Neural crest cell (in vitro differentiated cells): ENCODE measurements around the gene TRIM14. TPM values are rescaled to one million over a fixed set of nuclear protein-coding genes. Genes with fewer than 3 reads are reported as not detected.

ENCODE experiments used
- DNase-seq: peaks from one replicate; pipeline ENCODE4 v3.0.0; 2021; ENCODE audit warnings: low read depth, mixed read lengths, low spot score
- H3K27ac Mint-ChIP-seq: one replicate; pipeline ENCODE4 v1.8.0; 2021; ENCODE audit warnings: mild to moderate bottlenecking, mixed read lengths; ENCODE audit not compliant: unreplicated experiment
- H3K27me3 Mint-ChIP-seq: 2 replicates; pipeline ENCODE4 v1.8.0; 2021; ENCODE audit warnings: low read depth, mild to moderate bottlenecking, mixed read lengths
- H3K36me3 Mint-ChIP-seq: 2 replicates; pipeline ENCODE4 v1.8.0; 2021; ENCODE audit warnings: low read depth, mild to moderate bottlenecking, mixed read lengths
- H3K4me1 Mint-ChIP-seq: 2 replicates; pipeline ENCODE4 v1.8.0; 2021; ENCODE audit warnings: mixed read lengths
- H3K4me3 Mint-ChIP-seq: one replicate; pipeline ENCODE4 v1.8.0; 2021; ENCODE audit warnings: mild to moderate bottlenecking, mixed read lengths
- H3K9me3 Mint-ChIP-seq: 2 replicates; pipeline ENCODE4 v1.8.0; 2021; ENCODE audit warnings: mixed read lengths
- long read RNA-seq: library from polyadenylated mRNA; unstranded; transcript quantifications from one replicate; pipeline ENCODE4 v2.0.0, GENCODE V29; 2020
- total RNA-seq: library from RNA; stranded (reverse); gene quantifications from 2 replicates; pipeline ENCODE4 v1.2.1, GENCODE V29; 2021
- TF ChIP-seq, protein P1 (sequence below): fragments of 200-600 bp; sonication (generic); conservative IDR thresholded peaks from 2 replicates; pipeline ENCODE4 v1.5.0; 2021; ENCODE audit warnings: antibody characterized with exemption, mild to moderate bottlenecking

The TRIM14 gene, protein sequence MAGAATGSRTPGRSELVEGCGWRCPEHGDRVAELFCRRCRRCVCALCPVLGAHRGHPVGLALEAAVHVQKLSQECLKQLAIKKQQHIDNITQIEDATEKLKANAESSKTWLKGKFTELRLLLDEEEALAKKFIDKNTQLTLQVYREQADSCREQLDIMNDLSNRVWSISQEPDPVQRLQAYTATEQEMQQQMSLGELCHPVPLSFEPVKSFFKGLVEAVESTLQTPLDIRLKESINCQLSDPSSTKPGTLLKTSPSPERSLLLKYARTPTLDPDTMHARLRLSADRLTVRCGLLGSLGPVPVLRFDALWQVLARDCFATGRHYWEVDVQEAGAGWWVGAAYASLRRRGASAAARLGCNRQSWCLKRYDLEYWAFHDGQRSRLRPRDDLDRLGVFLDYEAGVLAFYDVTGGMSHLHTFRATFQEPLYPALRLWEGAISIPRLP
- 10.2 and 11.2 TPM in 2 replicates for total RNA-seq
- long read RNA-seq, partial matches to known transcripts = 1 of 6 reads
- long read RNA-seq, other reads (novel, unspliced or antisense) = 5 of 6 reads

- DNase-seq = peak; percentile 48
- peaks cover 21% of the 10 kb centered on the region for H3K27me3 Mint-ChIP-seq
- TF ChIP-seq, protein P1, sequence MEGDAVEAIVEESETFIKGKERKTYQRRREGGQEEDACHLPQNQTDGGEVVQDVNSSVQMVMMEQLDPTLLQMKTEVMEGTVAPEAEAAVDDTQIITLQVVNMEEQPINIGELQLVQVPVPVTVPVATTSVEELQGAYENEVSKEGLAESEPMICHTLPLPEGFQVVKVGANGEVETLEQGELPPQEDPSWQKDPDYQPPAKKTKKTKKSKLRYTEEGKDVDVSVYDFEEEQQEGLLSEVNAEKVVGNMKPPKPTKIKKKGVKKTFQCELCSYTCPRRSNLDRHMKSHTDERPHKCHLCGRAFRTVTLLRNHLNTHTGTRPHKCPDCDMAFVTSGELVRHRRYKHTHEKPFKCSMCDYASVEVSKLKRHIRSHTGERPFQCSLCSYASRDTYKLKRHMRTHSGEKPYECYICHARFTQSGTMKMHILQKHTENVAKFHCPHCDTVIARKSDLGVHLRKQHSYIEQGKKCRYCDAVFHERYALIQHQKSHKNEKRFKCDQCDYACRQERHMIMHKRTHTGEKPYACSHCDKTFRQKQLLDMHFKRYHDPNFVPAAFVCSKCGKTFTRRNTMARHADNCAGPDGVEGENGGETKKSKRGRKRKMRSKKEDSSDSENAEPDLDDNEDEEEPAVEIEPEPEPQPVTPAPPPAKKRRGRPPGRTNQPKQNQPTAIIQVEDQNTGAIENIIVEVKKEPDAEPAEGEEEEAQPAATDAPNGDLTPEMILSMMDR = peak; percentile 42
- H3K4me1 Mint-ChIP-seq = peaks cover 9% of the 10 kb centered on the region
- no peaks in the 10 kb centered on the region for H3K9me3 Mint-ChIP-seq
- no peak within 1 kb of the TSS for H3K27ac Mint-ChIP-seq
- H3K4me3 Mint-ChIP-seq = peak within 1 kb of the TSS; percentile 74
- no peaks in the 10 kb centered on the region for H3K36me3 Mint-ChIP-seq
These were observed at the start of gene TRIM14 for GRCh38 chr9:98118640-98119601. TSS of gene TRIM14 (minus strand) at chr9:98119222. CDS start at chr9:98119188, 34 bp downstream.

DNA sequence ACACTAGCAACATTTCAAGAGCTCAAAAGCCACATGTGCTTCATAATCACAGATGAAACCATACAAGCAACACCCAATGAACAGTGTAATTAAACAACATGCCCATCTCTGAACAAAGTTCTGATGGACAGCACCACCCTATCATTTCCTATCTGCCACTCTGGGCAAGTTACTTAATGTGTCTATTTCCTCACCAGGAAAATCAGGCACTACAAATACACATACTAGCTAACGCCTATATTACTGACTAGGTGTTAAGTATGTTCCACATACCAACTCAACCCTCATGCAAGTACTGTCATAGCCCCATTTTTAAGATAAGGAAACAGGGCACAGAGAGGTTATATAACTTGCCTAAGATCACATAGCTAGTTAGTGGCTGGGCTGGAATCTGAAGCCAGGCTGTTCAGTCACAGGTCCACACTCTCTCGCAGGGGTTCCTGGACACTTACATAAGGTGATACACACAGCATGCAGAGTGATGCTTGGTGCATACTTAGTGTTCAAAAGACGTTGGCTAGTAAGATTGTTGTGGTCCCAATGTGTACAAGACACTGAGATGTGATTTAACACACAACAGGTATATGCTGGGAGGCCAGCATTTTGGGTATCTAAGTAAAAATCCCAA is 49.2 kb upstream of the TRIM14 start:
- peaks cover 57% of the 10 kb centered on the region for H3K4me1 Mint-ChIP-seq
- TF ChIP-seq, protein P1 = no peak

DNA sequence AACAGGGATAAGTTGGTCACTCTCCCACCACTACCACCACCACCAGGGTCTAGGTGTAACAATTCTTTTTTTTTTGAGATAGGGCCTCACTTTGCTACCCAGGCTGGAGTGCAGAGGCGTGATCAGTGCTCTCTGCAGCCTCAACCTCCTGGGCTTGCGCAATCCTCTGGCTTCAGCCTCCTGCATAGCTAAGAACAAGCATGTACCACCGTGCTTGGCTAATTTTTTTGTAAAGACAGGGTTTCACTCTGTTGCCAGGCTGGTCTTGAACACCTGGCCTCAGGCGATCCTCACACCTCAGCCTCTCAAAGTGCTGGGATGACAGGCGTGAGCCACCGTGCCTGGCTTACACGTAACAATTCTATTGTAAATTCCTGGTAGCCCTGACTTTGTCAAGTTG is 45.9 kb upstream of the TRIM14 start:
- Mint-ChIP-seq H3K4me1 (peaks cover 36% of the 10 kb centered on the region), H3K4me3 (no peak overlapping the region), H3K27me3 (no peaks in the 10 kb centered on the region), H3K27ac (no peak overlapping the region), H3K9me3 (no peaks in the 10 kb centered on the region), H3K36me3 (no peaks in the 10 kb centered on the region)
- no peak for DNase-seq
- TF ChIP-seq, protein P1 = no peak

More for the DNA sequence above, 49.2 kb upstream of the TRIM14 start:
- Mint-ChIP-seq H3K27me3 (no peaks in the 10 kb centered on the region), H3K27ac (no peak overlapping the region), H3K36me3 (no peaks in the 10 kb centered on the region), H3K9me3 (no peaks in the 10 kb centered on the region), H3K4me3 (no peak overlapping the region)
- no peak for DNase-seq

DNA sequence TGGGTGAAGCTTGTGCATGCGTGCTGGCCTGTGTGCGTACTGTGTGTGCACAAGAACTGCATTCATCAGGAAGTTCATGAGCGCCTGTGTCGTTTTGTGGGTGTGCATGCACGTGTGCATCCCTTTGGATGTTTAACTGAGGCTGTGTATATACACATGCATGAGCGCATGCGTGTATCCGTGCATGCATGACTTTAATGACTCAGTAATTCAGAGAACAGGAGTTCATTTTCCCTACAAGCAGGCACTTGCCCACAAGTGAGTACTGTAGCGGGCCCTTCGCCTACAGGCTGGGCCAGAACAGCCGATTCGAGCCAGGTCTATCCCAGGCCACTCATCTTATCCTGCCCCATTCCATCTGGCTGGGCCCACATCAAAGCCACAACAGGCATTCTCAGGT is 43.6 kb upstream of the TRIM14 start:
- Mint-ChIP-seq H3K4me1 (peaks cover 13% of the 10 kb centered on the region), H3K36me3 (no peaks in the 10 kb centered on the region), H3K4me3 (no peak overlapping the region), H3K27me3 (no peaks in the 10 kb centered on the region), H3K9me3 (no peaks in the 10 kb centered on the region), H3K27ac (no peak overlapping the region)
- DNase-seq = no peak
- TF ChIP-seq, protein P1 = no peak

GRCh38 chr9:98161851-98162250 is 42.8 kb upstream of the TRIM14 start:
- no peaks in the 10 kb centered on the region for H3K36me3 Mint-ChIP-seq
- no peak overlapping the region for H3K27ac Mint-ChIP-seq
- no peaks in the 10 kb centered on the region for H3K27me3 Mint-ChIP-seq
- TF ChIP-seq, protein P1 = no peak
- H3K4me1 Mint-ChIP-seq = peaks cover 6% of the 10 kb centered on the region
- H3K4me3 Mint-ChIP-seq = no peak overlapping the region
- DNase-seq = no peak
- H3K9me3 Mint-ChIP-seq = no peaks in the 10 kb centered on the region
